Measurements from ENCODE around the gene KIF22. TPM values are rescaled to one million over a fixed set of nuclear protein-coding genes. Genes with fewer than 3 reads are reported as not detected.
"Not testable (repeated sequence)": the region's sequence is repeated elsewhere in the genome, so short reads cannot be mapped to it uniquely, and the experiment has no call there.

KIF22 gene
- total RNA-seq, 1 donor from 2014 or later: 78.3 TPM

DNA sequence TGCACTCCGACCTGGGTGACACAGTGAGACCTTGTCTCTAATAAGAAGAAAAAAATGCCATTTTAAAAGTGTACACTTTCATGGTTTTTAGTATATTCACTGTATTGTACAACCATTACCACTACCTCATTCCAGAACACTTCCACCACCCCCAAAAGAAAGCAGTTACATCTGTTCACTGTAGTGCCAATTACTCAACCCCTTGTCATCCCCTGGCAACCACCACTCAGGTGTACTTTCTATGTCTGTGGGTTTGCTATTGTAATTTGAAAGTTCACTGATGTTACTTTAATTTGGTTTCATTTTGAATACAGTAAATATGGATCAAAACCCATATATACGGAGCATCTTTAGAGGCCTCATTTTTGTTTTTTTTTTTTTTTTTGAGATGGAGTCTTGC, 6.4 kb upstream of the KIF22 start:
- no peak overlapping the region for H3K4me3 Mint-ChIP-seq

DNA sequence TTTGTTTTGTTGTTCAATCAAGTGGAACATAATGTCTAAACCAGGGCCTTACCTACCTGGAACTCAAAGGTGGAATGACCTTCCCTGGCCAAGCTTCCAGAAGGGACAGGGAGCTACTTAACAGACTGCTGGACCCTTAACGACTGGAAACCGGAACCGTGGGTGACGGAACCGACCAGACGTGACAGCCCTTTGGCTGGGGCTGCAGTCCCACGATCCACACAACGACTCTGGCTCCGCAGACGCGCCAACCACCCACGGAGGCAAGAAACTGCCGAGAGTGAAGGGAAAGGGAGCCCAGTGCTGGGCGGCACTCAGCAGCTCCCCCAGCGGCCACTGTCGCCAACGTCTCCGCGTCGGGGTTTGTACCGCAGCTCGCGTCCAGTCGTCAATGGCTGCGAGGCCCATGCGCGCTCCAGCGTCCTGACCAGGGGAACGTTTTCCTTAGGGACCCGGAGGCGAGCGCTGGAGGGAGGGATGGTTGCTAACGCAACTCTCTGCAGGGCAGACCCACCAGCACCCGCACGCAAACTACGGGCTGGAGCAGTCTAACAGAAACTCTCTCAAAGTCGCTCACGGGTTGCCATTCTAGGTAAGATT, 5.5 kb upstream of the KIF22 start:
- Mint-ChIP-seq H3K4me1 (peaks cover 46% of the 10 kb centered on the region), H3K36me3 (no peaks in the 10 kb centered on the region), H3K27ac (peak overlapping the region; percentile 67), H3K27me3 (ENCODE audit: low read depth) (no peaks in the 10 kb centered on the region), H3K9me3 (no peaks in the 10 kb centered on the region), H3K4me3 (peak overlapping the region; percentile 49)
- DNase-seq (ENCODE audit: low spot score in 2 of 2, unreplicated experiment in 2 of 2): peak; percentile 41 to 62
- TF ChIP-seq, protein P1, sequence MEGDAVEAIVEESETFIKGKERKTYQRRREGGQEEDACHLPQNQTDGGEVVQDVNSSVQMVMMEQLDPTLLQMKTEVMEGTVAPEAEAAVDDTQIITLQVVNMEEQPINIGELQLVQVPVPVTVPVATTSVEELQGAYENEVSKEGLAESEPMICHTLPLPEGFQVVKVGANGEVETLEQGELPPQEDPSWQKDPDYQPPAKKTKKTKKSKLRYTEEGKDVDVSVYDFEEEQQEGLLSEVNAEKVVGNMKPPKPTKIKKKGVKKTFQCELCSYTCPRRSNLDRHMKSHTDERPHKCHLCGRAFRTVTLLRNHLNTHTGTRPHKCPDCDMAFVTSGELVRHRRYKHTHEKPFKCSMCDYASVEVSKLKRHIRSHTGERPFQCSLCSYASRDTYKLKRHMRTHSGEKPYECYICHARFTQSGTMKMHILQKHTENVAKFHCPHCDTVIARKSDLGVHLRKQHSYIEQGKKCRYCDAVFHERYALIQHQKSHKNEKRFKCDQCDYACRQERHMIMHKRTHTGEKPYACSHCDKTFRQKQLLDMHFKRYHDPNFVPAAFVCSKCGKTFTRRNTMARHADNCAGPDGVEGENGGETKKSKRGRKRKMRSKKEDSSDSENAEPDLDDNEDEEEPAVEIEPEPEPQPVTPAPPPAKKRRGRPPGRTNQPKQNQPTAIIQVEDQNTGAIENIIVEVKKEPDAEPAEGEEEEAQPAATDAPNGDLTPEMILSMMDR (IDR thresholded peaks at IDR 0.05; ENCODE audit: unreplicated experiment): peak; percentile 52

More for the DNA sequence above, 6.4 kb upstream of the KIF22 start:
- H3K27me3 Mint-ChIP-seq (ENCODE audit: low read depth): no peaks in the 10 kb centered on the region
- TF ChIP-seq, protein P1 (IDR thresholded peaks at IDR 0.05; ENCODE audit: unreplicated experiment): no peak
- peak overlapping the region; percentile 95 for H3K27ac Mint-ChIP-seq
- no peaks in the 10 kb centered on the region for H3K36me3 Mint-ChIP-seq
- DNase-seq (ENCODE audit: low spot score in 2 of 2, unreplicated experiment in 2 of 2): no peak
- H3K9me3 Mint-ChIP-seq: no peaks in the 10 kb centered on the region
- H3K4me1 Mint-ChIP-seq: peaks cover 53% of the 10 kb centered on the region

DNA sequence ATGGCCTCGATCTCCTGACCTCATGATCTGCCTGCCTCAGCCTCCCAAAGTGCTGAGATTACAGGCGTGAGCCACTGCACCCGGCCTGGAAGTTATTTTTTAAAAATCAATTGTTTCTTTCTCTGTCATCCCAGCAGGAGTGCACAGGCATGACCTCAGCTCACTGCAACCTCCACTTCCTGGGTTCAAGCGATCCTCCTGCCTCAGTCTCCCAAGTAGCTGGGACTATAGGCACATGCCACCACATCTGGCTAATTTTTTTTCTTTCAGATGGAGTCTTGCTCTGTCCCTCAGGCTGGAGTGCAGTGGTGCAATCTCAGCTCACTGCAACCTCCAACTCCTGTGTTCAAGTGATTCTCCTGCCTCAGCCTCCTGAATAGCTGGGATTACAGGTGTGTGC, 3.4 kb upstream of the KIF22 start:
- H3K27me3 Mint-ChIP-seq (ENCODE audit: low read depth); H3K4me3 Mint-ChIP-seq; H3K9me3 Mint-ChIP-seq; DNase-seq (ENCODE audit: low spot score in 2 of 2, unreplicated experiment in 2 of 2); H3K27ac Mint-ChIP-seq; H3K36me3 Mint-ChIP-seq: not testable (repeated sequence)
- peaks cover 49% of the 10 kb centered on the region for H3K4me1 Mint-ChIP-seq

DNA sequence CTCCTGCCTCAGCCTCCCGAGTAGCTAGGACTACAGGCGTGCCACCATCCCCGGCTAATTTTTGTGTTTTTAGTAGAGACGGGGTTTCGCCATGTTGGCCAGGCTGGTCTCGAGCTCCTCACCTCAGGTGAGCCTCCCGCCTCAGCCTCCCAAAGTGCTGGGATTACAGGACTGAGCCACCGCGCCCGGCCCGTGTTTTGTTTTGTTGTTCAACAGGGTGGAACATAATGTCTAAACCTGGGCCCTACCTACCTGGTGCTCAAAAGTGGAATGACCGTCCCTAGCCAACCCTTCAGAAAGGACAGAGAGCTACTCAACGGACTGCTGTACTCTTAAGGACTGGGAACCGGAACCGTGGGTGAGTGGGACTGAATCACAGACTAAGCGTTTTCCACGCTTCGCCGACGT, 772 bp upstream of the KIF22 start:
- Mint-ChIP-seq H3K9me3 (no peaks in the 10 kb centered on the region), H3K4me1 (peaks cover 35% of the 10 kb centered on the region)

DNA sequence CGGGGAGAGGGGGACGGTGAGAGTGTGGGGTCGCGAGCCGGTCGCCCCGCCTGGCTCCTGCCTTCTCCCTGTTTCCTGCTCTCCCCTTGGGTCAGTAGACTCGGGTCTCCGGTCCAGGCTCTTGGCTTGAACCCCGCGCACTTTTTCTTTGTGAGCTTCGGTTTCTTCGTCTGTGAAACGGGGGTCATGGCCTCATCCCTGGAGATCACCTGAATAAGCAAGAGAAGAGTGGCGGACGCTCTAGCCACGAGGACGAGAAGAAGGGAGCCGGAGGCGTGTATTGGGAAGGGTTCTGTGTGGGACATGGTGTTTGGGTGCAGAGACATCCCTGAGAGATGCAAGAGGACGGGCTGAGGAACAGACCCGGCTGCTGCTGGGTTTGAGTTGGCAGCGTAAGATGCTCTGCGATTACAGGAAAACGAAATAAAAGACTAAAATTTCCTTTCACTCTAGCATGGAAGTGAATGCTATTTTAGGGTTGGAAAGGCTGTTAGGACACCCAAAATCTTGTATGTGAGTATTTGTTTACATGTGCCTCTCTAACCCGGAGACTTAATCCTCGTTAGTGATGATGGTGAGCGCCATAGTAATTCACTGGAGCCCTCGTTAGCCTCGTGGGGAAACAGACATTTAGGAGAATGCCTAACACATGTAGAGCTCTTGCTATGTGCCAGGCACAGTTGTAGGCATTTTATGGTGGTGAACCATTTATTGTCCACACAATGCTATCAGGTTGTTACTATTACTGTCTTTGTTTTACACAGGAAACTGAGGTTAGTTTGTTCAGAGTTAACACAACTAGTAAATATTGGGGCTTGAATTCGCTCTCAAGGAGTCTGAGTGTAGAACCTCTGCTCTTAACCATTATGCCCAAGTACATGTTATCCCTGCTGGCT, 646 bp downstream of the KIF22 start:
- no peak for DNase-seq (ENCODE audit: low spot score in 2 of 2, unreplicated experiment in 2 of 2)
- TF ChIP-seq, protein P1 (IDR thresholded peaks at IDR 0.05; ENCODE audit: unreplicated experiment): no peak
- peaks cover 28% of the 10 kb centered on the region for H3K4me1 Mint-ChIP-seq
- H3K9me3 Mint-ChIP-seq: no peaks in the 10 kb centered on the region
- peak overlapping the region; percentile 98 for H3K4me3 Mint-ChIP-seq
- peaks cover 2% of the 10 kb centered on the region for H3K36me3 Mint-ChIP-seq
- peak overlapping the region; percentile 98 for H3K27ac Mint-ChIP-seq
- no peaks in the 10 kb centered on the region for H3K27me3 Mint-ChIP-seq (ENCODE audit: low read depth)

More for the DNA sequence above, 772 bp upstream of the KIF22 start:
- H3K27me3 Mint-ChIP-seq (ENCODE audit: low read depth): no peaks in the 10 kb centered on the region
- peak overlapping the region; percentile 98 for H3K4me3 Mint-ChIP-seq
- no peak for DNase-seq (ENCODE audit: low spot score in 2 of 2, unreplicated experiment in 2 of 2)
- H3K27ac Mint-ChIP-seq: peak overlapping the region; percentile 98
- H3K36me3 Mint-ChIP-seq: no peaks in the 10 kb centered on the region
- TF ChIP-seq, protein P1 (IDR thresholded peaks at IDR 0.05; ENCODE audit: unreplicated experiment): no peak

All from mesothelial cell of epicardium (in vitro differentiated cells).